Lower leg skin (tissue), 3 donors: ENCODE measurements around the gene JMJD1C.

ENCODE experiments used
- CTCF ChIP-seq, 3 donors: fragments of 450-650 bp; IDR thresholded peaks; one replicate each; pipeline ENCODE4 v1.5.1; 2016; ENCODE audit warnings: antibody characterized with exemption in 3 of 3, mild to moderate bottlenecking in 3 of 3, moderate library complexity in 2 of 3
- POLR2A ChIP-seq, 2 donors: fragments of 450-650 bp; IDR thresholded peaks; one replicate each; pipeline ENCODE4 v1.6.1; 2016 to 2017; ENCODE audit warnings: antibody characterized with exemption in 2 of 2, mild to moderate bottlenecking in 1 of 2, moderate library complexity in 1 of 2

- TF ChIP-seq CTCF (IDR thresholded peaks at IDR 0.05) = no peak
- no peak for TF ChIP-seq POLR2A (IDR thresholded peaks at IDR 0.05)
Measured at GRCh38 chr10:63363951-63364350, 101.8 kb downstream of the JMJD1C start.
